Renal cortical epithelial cell (primary cell): ENCODE results near the gene BPHL. TPM values are rescaled to one million over a fixed set of nuclear protein-coding genes. Genes with fewer than 3 reads are reported as not detected.
A peak's percentile ranks its signal among the peaks of the same experiment; 100 is the strongest.
"Not testable (repeated sequence)": the region's sequence is repeated elsewhere in the genome, so short reads cannot be mapped to it uniquely, and the experiment has no call there.

Experiments used
- DNase-seq: peaks from one replicate; pipeline ENCODE4 v3.0.0-alpha.2; 2011; ENCODE audit warnings: low read depth
- total RNA-seq: library from RNA; depleted of rRNA; stranded (reverse); fragments of >200 nt; gene quantifications from 2 replicates; pipeline ENCODE4 v1.2.3, GENCODE V29; 2014

BPHL gene
- total RNA-seq, 1 donor from 2014 or later: 23.9 TPM

- not testable (repeated sequence) for DNase-seq
Measured at GRCh38 chr6:3156184-3157130, 37.9 kb downstream of the BPHL start.

- DNase-seq: no peak
Measured at GRCh38 chr6:3157131-3157933, 38.8 kb downstream of the BPHL start, which contains the start of gene TUBB2A. TUBB2A (minus strand) TSS chr6:3157544; CDS start chr6:3157463, 81 bp downstream.

GRCh38 chr6:3159805-3160781 is 41.6 kb downstream of the BPHL start:
- DNase-seq: peak; percentile 46

GRCh38 chr6:3162067-3162497 is 43.6 kb downstream of the BPHL start:
- no peak for DNase-seq

- DNase-seq: peak; percentile 43
Measured at GRCh38 chr6:3162565-3163247, 44.2 kb downstream of the BPHL start.

GRCh38 chr6:3163248-3163594 is 44.7 kb downstream of the BPHL start:
- no peak for DNase-seq

GRCh38 chr6:3164388-3164787 is 45.9 kb downstream of the BPHL start:
- no peak for DNase-seq

- no peak for DNase-seq
Measured at GRCh38 chr6:3165631-3166534, 47.4 kb downstream of the BPHL start.

- not testable (repeated sequence) for DNase-seq
Measured at GRCh38 chr6:3166535-3167225, 48.2 kb downstream of the BPHL start.

- DNase-seq: not testable (repeated sequence)
Measured at GRCh38 chr6:3168046-3168445, 49.5 kb downstream of the BPHL start.

- DNase-seq: not testable (repeated sequence)
Measured at GRCh38 chr6:3170676-3171075, 52.2 kb downstream of the BPHL start.

- DNase-seq: peak; percentile 30
Measured at GRCh38 chr6:3171313-3172175, 53.0 kb downstream of the BPHL start.

- not testable (repeated sequence) for DNase-seq
Measured at GRCh38 chr6:3172789-3173188, 54.3 kb downstream of the BPHL start.

- not testable (repeated sequence) for DNase-seq
Measured at GRCh38 chr6:3173636-3174089, 55.2 kb downstream of the BPHL start.

- DNase-seq: no peak
Measured at GRCh38 chr6:3175715-3176402, 57.3 kb downstream of the BPHL start.

- peak; percentile 68 for DNase-seq
Measured at GRCh38 chr6:3176562-3177355, 58.2 kb downstream of the BPHL start.
